ENCODE measurements around the gene REC8. TPM values are rescaled to one million over a fixed set of nuclear protein-coding genes. Genes with fewer than 3 reads are reported as not detected.

REC8 gene
- total RNA-seq, 1 donor from 2014 or later, result 34.6 TPM

GRCh38 chr14:24184104-24184970 lies 12.5 kb downstream of the REC8 start:
- no peak overlapping the region for H2AFZ ChIP-seq (replicated peaks)
- Mint-ChIP-seq H3K27ac (no peak overlapping the region), H3K9me3 (no peaks in the 10 kb centered on the region), H3K27me3 (ENCODE audit: insufficient read depth, low read depth) (peaks cover 3% of the 10 kb centered on the region), H3K4me1 (peaks cover 14% of the 10 kb centered on the region), H3K4me3 (no peak overlapping the region), H3K36me3 (peaks cover 19% of the 10 kb centered on the region)
- no peaks in the 10 kb centered on the region for H3K36me3 ChIP-seq
- peaks cover 15% of the 10 kb centered on the region for H3K79me2 ChIP-seq (ENCODE audit: low read depth)
- H3K27me3 ChIP-seq, result no peaks in the 10 kb centered on the region
- H3K4me1 ChIP-seq, result peaks cover 6% of the 10 kb centered on the region
- H3K27ac ChIP-seq, result no peak overlapping the region
- no peak overlapping the region for H3K4me2 ChIP-seq
- peaks cover 14% of the 10 kb centered on the region for H4K20me1 ChIP-seq (ENCODE audit: low read depth)
- no peak overlapping the region for H3K4me3 ChIP-seq
- no peak for DNase-seq (ENCODE audit: low spot score)
- H3K9me3 ChIP-seq (ENCODE audit: low read depth), result no peaks in the 10 kb centered on the region
- no peak for TF ChIP-seq EZH2 (IDR thresholded peaks at IDR 0.05)
- no peak for TF ChIP-seq CTCF (IDR thresholded peaks at IDR 0.05)
- TF ChIP-seq EZH2phosphoT487 (IDR thresholded peaks at IDR 0.05), result no peak
- H3K9ac ChIP-seq, result no peak overlapping the region
- H3F3A ChIP-seq (ENCODE audit: low read depth), result peaks cover 18% of the 10 kb centered on the region

- H3K79me2 ChIP-seq (ENCODE audit: low read depth), result peaks cover 15% of the 10 kb centered on the region
- Mint-ChIP-seq H3K36me3 (peaks cover 19% of the 10 kb centered on the region), H3K27ac (no peak overlapping the region), H3K4me1 (peaks cover 18% of the 10 kb centered on the region), H3K4me3 (no peak overlapping the region), H3K9me3 (no peaks in the 10 kb centered on the region), H3K27me3 (ENCODE audit: insufficient read depth, low read depth) (peaks cover 3% of the 10 kb centered on the region)
- H3K36me3 ChIP-seq, result no peaks in the 10 kb centered on the region
- no peak for DNase-seq (ENCODE audit: low spot score)
- H2AFZ ChIP-seq (replicated peaks), result no peak overlapping the region
- no peak for TF ChIP-seq CTCF (IDR thresholded peaks at IDR 0.05)
- no peak for TF ChIP-seq EZH2phosphoT487 (IDR thresholded peaks at IDR 0.05)
- TF ChIP-seq EZH2 (IDR thresholded peaks at IDR 0.05), result no peak
- peaks cover 14% of the 10 kb centered on the region for H4K20me1 ChIP-seq (ENCODE audit: low read depth)
- H3K27ac ChIP-seq, result no peak overlapping the region
- H3K4me2 ChIP-seq, result no peak overlapping the region
- no peak overlapping the region for H3K9ac ChIP-seq
- peaks cover 6% of the 10 kb centered on the region for H3K4me1 ChIP-seq
- H3K9me3 ChIP-seq (ENCODE audit: low read depth), result no peaks in the 10 kb centered on the region
- H3K27me3 ChIP-seq, result no peaks in the 10 kb centered on the region
- H3K4me3 ChIP-seq, result no peak overlapping the region
- peaks cover 22% of the 10 kb centered on the region for H3F3A ChIP-seq (ENCODE audit: low read depth)
Measured at GRCh38 chr14:24185026-24185425, 13.1 kb downstream of the REC8 start.

- Histone ChIP-seq H3K36me3 (no peaks in the 10 kb centered on the region), H3K4me1 (peaks cover 6% of the 10 kb centered on the region)
Measured at GRCh38 chr14:24185741-24186140, 13.9 kb downstream of the REC8 start.

More at GRCh38 chr14:24185741-24186140, 13.9 kb downstream of the REC8 start:
- H3K9me3 Mint-ChIP-seq, result no peaks in the 10 kb centered on the region
- H4K20me1 ChIP-seq (ENCODE audit: low read depth), result peaks cover 14% of the 10 kb centered on the region
- TF ChIP-seq CTCF (IDR thresholded peaks at IDR 0.05) (no peak), EZH2 (IDR thresholded peaks at IDR 0.05) (no peak), EZH2phosphoT487 (IDR thresholded peaks at IDR 0.05) (no peak)
- H3K4me1 Mint-ChIP-seq, result peaks cover 19% of the 10 kb centered on the region
- H3K79me2 ChIP-seq (ENCODE audit: low read depth), result peaks cover 15% of the 10 kb centered on the region
- no peak overlapping the region for H3K27ac Mint-ChIP-seq
- H3K9ac ChIP-seq, result no peak overlapping the region
- DNase-seq (ENCODE audit: low spot score), result no peak
- H3K27me3 Mint-ChIP-seq (ENCODE audit: insufficient read depth, low read depth), result peaks cover 3% of the 10 kb centered on the region
- H3K27me3 ChIP-seq, result no peaks in the 10 kb centered on the region
- H3K4me3 ChIP-seq, result no peak overlapping the region
- H3K4me3 Mint-ChIP-seq, result no peak overlapping the region
- H2AFZ ChIP-seq (replicated peaks), result no peak overlapping the region
- no peaks in the 10 kb centered on the region for H3K9me3 ChIP-seq (ENCODE audit: low read depth)
- H3K4me2 ChIP-seq, result no peak overlapping the region
- H3K27ac ChIP-seq, result no peak overlapping the region
- H3F3A ChIP-seq (ENCODE audit: low read depth), result peaks cover 22% of the 10 kb centered on the region
- H3K36me3 Mint-ChIP-seq, result peaks cover 19% of the 10 kb centered on the region

All from neural progenitor cell (in vitro differentiated cells).